ENCODE measurements around the gene ATP1A2. TPM values are rescaled to one million over a fixed set of nuclear protein-coding genes. Genes with fewer than 3 reads are reported as not detected.

ATP1A2 gene
- total and polyA plus RNA-seq, 2 of the 8 experiments (the other 6 are each of a cell fraction or from before 2014, with no cell fraction given): 39.7 to 40.8 TPM

DNA sequence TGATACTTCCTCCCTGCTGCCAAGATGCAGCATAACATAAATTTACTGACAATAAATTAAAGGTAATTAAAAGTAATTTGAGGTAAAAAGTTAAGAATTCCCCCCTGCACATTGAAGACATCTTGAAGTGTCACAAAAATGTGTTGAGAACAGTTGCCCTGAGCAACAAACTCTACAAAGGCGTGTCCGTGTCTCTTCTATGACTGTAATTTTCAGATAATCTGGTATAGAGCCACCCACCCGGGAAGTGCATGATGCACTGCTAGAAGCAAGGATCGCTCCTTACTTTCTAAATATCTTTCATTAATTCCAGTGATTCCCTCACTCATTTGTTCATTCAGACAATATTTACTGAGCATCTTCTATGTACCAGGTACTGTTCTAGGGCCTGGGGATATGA is 63.8 kb downstream of the ATP1A2 start (continued):
- TF ChIP-seq TAF7 (optimal IDR thresholded peaks at IDR 0.05; ENCODE audit: borderline replicate concordance, low read depth, low read length) (no peak), SP1 (IDR thresholded peaks at IDR 0.05; ENCODE audit: low read depth, low read length) (no peak), TAF1 (IDR thresholded peaks at IDR 0.05; ENCODE audit: low read depth, low read length) (no peak), GTF2F1 (IDR thresholded peaks at IDR 0.05; ENCODE audit: borderline replicate concordance, low read depth, low read length) (no peak), PHF8 (conservative IDR thresholded peaks at IDR 0.05; ENCODE audit: low read depth, low read length) (no peak), CTBP2 (IDR thresholded peaks at IDR 0.05; ENCODE audit: borderline replicate concordance, insufficient read depth, insufficient read length, low read length) (no peak), EGR1 (IDR thresholded peaks at IDR 0.05; ENCODE audit: borderline replicate concordance, low read depth, low read length) (no peak)
